Fibroblast of mammary gland (primary cell): ENCODE results near the gene FZD7.

Source experiments
- DNase-seq: peaks from one replicate; pipeline ENCODE4 v3.0.0-alpha.2; 2010; ENCODE audit warnings: low read depth
- H3K4me3 ChIP-seq: 2 replicates; pipeline ENCODE4 v1.5.1; 2011; ENCODE audit warnings: low read depth, mild to moderate bottlenecking, low read length, moderate library complexity; ENCODE audit not compliant: control insufficient read depth
- CTCF ChIP-seq: conservative IDR thresholded peaks from 2 replicates; pipeline ENCODE4 v1.5.1; 2011; ENCODE audit warnings: low read depth, low read length, inconsistent platforms; ENCODE audit not compliant: control insufficient read depth, insufficient read depth

Gene FZD7

GRCh38 chr2:202034249-202035088 lies 814 bp downstream of the FZD7 start:
- DNase-seq = peak; percentile 47
- H3K4me3 ChIP-seq = peak overlapping the region; percentile 58
- TF ChIP-seq CTCF = no peak

- peak overlapping the region; percentile 58 for H3K4me3 ChIP-seq
- DNase-seq = peak; percentile 74
- peak; percentile 49 for TF ChIP-seq CTCF
Measured at GRCh38 chr2:202035089-202035940, 1.7 kb downstream of the FZD7 start.

- peak overlapping the region; percentile 58 for H3K4me3 ChIP-seq
- TF ChIP-seq CTCF = no peak
- DNase-seq = peak; percentile 7
Measured at GRCh38 chr2:202035941-202036372, 2.3 kb downstream of the FZD7 start.

GRCh38 chr2:202036601-202037037 lies 3.0 kb downstream of the FZD7 start:
- peak overlapping the region; percentile 58 for H3K4me3 ChIP-seq
- DNase-seq = peak; percentile 18
- TF ChIP-seq CTCF = no peak

GRCh38 chr2:202037086-202037485 lies 3.4 kb downstream of the FZD7 start:
- TF ChIP-seq CTCF = no peak
- peak overlapping the region; percentile 58 for H3K4me3 ChIP-seq
- DNase-seq = peak; percentile 53

- no peak for TF ChIP-seq CTCF
- H3K4me3 ChIP-seq = no peak overlapping the region
- DNase-seq = peak; percentile 38
Measured at GRCh38 chr2:202038471-202039277, 5.0 kb downstream of the FZD7 start.
